CD4-positive, alpha-beta T cell treated with Interleukin-17A for 1 hour (primary cell): ENCODE data around the gene PRR11.
A peak's percentile ranks its signal among the peaks of the same experiment; 100 is the strongest.
"Not testable (repeated sequence)": the region's sequence is repeated elsewhere in the genome, so short reads cannot be mapped to it uniquely, and the experiment has no call there.

Experiments used
- DNase-seq: peaks from one replicate; pipeline ENCODE4 v3.0.0-alpha.2; 2020

Gene PRR11

GRCh38 chr17:59152925-59153324 is 2.6 kb upstream of the PRR11 start:
- no peak for DNase-seq

- DNase-seq, result peak; percentile 37
Measured at GRCh38 chr17:59154292-59154720, 1.2 kb upstream of the PRR11 start.

- no peak for DNase-seq
Measured at GRCh38 chr17:59154721-59155438, 666 bp upstream of the PRR11 start, which contains the start of gene SKA2. TSS of gene SKA2 (minus strand) at chr17:59155186. CDS start at chr17:59155163, 23 bp downstream.

- DNase-seq, result peak; percentile 55
Measured at GRCh38 chr17:59160157-59161025, 4.8 kb downstream of the PRR11 start.

- DNase-seq, result no peak
Measured at GRCh38 chr17:59161477-59161876, 5.9 kb downstream of the PRR11 start.

- DNase-seq, result peak; percentile 70
Measured at GRCh38 chr17:59165933-59166342, 10.4 kb downstream of the PRR11 start.

- DNase-seq, result no peak
Measured at GRCh38 chr17:59167571-59168001, 12.0 kb downstream of the PRR11 start.

- DNase-seq, result no peak
Measured at GRCh38 chr17:59172436-59173004, 17.0 kb downstream of the PRR11 start.

GRCh38 chr17:59174671-59175070 is 19.1 kb downstream of the PRR11 start:
- DNase-seq, result no peak

GRCh38 chr17:59175076-59175475 is 19.5 kb downstream of the PRR11 start:
- DNase-seq, result no peak

GRCh38 chr17:59178266-59178985 is 22.9 kb downstream of the PRR11 start:
- DNase-seq, result no peak

- DNase-seq, result not testable (repeated sequence)
Measured at GRCh38 chr17:59179601-59180000, 24.1 kb downstream of the PRR11 start.

- DNase-seq, result no peak
Measured at GRCh38 chr17:59180626-59181025, 25.1 kb downstream of the PRR11 start.

- DNase-seq, result no peak
Measured at GRCh38 chr17:59181481-59181880, 25.9 kb downstream of the PRR11 start.

GRCh38 chr17:59185997-59186396 is 30.5 kb downstream of the PRR11 start:
- DNase-seq, result no peak

GRCh38 chr17:59186850-59187249 is 31.3 kb downstream of the PRR11 start:
- DNase-seq, result no peak

- no peak for DNase-seq
Measured at GRCh38 chr17:59190806-59191205, 35.3 kb downstream of the PRR11 start.

- no peak for DNase-seq
Measured at GRCh38 chr17:59193336-59193862, 37.9 kb downstream of the PRR11 start.

GRCh38 chr17:59199398-59199797 is 43.9 kb downstream of the PRR11 start:
- DNase-seq, result no peak

- DNase-seq, result no peak
Measured at GRCh38 chr17:59202320-59202719, 46.8 kb downstream of the PRR11 start.

- DNase-seq, result no peak
Measured at GRCh38 chr17:59219370-59219769, 63.8 kb downstream of the PRR11 start.

GRCh38 chr17:59219992-59220327 is 64.4 kb downstream of the PRR11 start:
- DNase-seq, result no peak
